ENCODE results near the gene DPYSL5. TPM values are rescaled to one million over a fixed set of nuclear protein-coding genes. Genes with fewer than 3 reads are reported as not detected.

Gene DPYSL5
- polyA plus RNA-seq, 2 of the 4 experiments (the other 2 are of a cell fraction): 2.5 to 8.2 TPM

GRCh38 chr2:26932974-26933373, 85.0 kb downstream of the DPYSL5 start:
- CTCF ChIA-PET: interaction anchor here (1.1 to 34.5 kb wide), 6 partner anchors 9 to 327 kb away, joined by 3 to 669 read pairs (median 31); partner anchors contain the start of gene DPYSL5
- ATAC-seq (peak; percentile 13 to 31; a peak in 2 of 6 replicates), DNase-seq (ENCODE audit: low read depth in 1 of 2, low spot score in 1 of 2) (no peak), FAIRE-seq (no peak)
- H3K4me2 ChIP-seq: no peak overlapping the region
- 68% methylated on average over 11 of the region's 11 CpGs for WGBS (ENCODE audit: missing lambda C conversion rate)
- TF ChIP-seq, protein P1, sequence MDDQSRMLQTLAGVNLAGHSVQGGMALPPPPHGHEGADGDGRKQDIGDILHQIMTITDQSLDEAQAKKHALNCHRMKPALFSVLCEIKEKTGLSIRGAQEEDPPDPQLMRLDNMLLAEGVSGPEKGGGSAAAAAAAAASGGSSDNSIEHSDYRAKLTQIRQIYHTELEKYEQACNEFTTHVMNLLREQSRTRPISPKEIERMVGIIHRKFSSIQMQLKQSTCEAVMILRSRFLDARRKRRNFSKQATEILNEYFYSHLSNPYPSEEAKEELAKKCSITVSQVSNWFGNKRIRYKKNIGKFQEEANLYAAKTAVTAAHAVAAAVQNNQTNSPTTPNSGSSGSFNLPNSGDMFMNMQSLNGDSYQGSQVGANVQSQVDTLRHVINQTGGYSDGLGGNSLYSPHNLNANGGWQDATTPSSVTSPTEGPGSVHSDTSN (IDR thresholded peaks at IDR 0.05): no peak
- TF ChIP-seq EHF (CRISPR knock-in tag; IDR thresholded peaks at IDR 0.05) (no peak), EP300 (IDR thresholded peaks at IDR 0.05) (no peak), HMGXB4 (CRISPR knock-in tag; IDR thresholded peaks at IDR 0.05; ENCODE audit: borderline replicate concordance) (no peak), RNF2 (IDR thresholded peaks at IDR 0.05; ENCODE audit: borderline replicate concordance, low read depth) (no peak)
- POLR2A ChIA-PET: no interaction called here
- no peak overlapping the region for H3K27ac ChIP-seq
- H3K4me3 ChIP-seq: no peak overlapping the region
- no peaks in the 10 kb centered on the region for H3K4me1 ChIP-seq
- no peaks in the 10 kb centered on the region for H3K9me3 ChIP-seq

DNA sequence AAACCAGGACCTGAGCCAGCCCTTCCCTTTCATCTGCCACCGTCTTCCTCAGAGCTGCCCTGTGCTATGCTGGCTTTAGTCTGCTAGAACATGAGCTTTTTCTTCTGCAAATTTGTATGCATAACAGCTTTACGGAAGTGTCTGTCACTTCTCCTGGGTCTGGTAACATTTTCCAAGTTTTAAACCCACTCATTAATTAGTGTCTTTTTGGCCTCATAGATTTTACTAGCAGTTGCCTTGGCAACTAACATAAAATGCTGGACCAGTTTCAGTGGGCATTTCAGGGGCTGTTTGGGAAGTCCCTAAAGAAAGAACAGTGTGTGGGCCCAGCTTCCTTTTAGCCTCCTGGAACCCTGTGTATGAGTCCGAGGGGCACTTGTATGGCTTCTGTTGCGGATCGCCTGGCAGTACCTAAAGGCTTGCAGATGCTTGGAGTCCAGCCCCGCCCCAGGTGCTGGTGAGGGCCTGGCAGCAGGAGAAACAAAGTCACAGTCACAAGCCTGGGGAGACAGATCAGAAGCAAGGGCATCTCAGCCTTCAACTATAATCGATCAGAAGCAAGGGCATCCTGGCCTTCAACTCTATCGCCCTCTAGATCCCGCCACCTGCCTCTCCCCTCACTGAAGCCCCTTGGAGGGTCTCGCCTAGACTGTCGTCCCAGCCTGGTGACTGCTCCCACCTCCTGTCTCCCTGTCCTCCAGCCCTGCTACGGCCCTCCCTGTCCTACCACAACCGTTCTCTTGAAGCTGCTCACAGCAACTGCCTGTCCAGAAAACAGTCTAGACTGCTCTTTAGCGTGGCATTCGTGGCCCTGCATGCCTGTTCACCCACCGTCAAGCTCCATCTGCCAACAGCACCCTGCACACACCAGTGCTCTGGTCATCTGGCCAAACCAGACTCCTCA, 85.8 kb downstream of the DPYSL5 start:
- CTCF ChIA-PET: interaction anchor here (1.1 to 34.5 kb wide), 7 partner anchors 9 to 328 kb away, joined by 3 to 669 read pairs (median 26); partner anchors contain the start of gene DPYSL5
- POLR2A ChIA-PET: no interaction called here
- H3K9me3 ChIP-seq: no peaks in the 10 kb centered on the region

DNA sequence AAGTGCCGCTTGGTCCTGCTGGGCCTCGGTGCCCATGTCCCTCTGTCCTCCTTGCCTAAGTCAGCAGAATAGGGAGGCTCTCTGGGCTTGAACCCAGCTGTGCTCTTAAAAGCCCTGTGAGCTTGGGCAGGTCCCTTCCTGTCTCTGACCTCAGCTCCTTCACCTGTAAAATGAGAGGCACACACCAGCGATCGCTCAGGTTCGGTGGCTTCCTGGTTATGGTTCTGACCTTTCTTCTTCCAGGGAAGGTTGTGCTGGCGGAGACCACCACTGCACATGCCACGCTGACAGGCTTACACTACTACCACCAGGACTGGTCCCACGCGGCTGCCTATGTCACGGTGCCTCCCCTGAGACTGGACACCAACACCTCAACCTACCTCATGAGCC, 86.4 kb downstream of the DPYSL5 start:
- Histone ChIP-seq H3K4me2 (no peak overlapping the region), H3K4me1 (no peaks in the 10 kb centered on the region), H3K9me3 (no peaks in the 10 kb centered on the region), H3K27ac (no peak overlapping the region), H3K4me3 (no peak overlapping the region)
- no peak for DNase-seq (ENCODE audit: low read depth in 1 of 2, low spot score in 1 of 2)
- WGBS (ENCODE audit: missing lambda C conversion rate): 69% methylated on average over 10 of the region's 10 CpGs
- ATAC-seq: peak; percentile 22 to 44; a peak in 2 of 6 replicates
- CTCF ChIA-PET: interaction anchor here (1.9 to 34.5 kb wide), 5 partner anchors 8 to 83 kb away, joined by 5 to 669 read pairs (median 36); partner anchors contain the start of gene DPYSL5
- POLR2A ChIA-PET: no interaction called here
- no peak for FAIRE-seq
- TF ChIP-seq EHMT2 (IDR thresholded peaks at IDR 0.05; ENCODE audit: low read depth) (no peak), KDM1A (IDR thresholded peaks at IDR 0.05; ENCODE audit: low read depth) (no peak), ZC3H11A (IDR thresholded peaks at IDR 0.05) (no peak)

More for the DNA sequence above, 85.8 kb downstream of the DPYSL5 start:
- H3K4me2 ChIP-seq: no peak overlapping the region
- no peaks in the 10 kb centered on the region for H3K4me1 ChIP-seq
- no peak overlapping the region for H3K27ac ChIP-seq
- ATAC-seq: peak in 1 of 2 experiments; percentile 42; a peak in 3 of 6 replicates
- DNase-seq (ENCODE audit: low read depth in 1 of 2, low spot score in 1 of 2): no peak
- FAIRE-seq: no peak
- WGBS (ENCODE audit: missing lambda C conversion rate): 70% methylated on average over 16 of the region's 16 CpGs
- no peak for TF ChIP-seq ZSCAN20 (CRISPR knock-in tag; IDR thresholded peaks at IDR 0.05)
- TF ChIP-seq SMC3 (IDR thresholded peaks at IDR 0.05): no peak
- TF ChIP-seq NFE2L2 (conservative IDR thresholded peaks at IDR 0.05; ENCODE audit: low read length): no peak
- no peak for TF ChIP-seq ZNF302 (CRISPR knock-in tag; IDR thresholded peaks at IDR 0.05)
- TF ChIP-seq HDAC2 (IDR thresholded peaks at IDR 0.05): no peak
- TF ChIP-seq, protein P2, sequence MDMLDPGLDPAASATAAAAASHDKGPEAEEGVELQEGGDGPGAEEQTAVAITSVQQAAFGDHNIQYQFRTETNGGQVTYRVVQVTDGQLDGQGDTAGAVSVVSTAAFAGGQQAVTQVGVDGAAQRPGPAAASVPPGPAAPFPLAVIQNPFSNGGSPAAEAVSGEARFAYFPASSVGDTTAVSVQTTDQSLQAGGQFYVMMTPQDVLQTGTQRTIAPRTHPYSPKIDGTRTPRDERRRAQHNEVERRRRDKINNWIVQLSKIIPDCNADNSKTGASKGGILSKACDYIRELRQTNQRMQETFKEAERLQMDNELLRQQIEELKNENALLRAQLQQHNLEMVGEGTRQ (IDR thresholded peaks at IDR 0.05): no peak
- no peak overlapping the region for H3K4me3 ChIP-seq

DNA sequence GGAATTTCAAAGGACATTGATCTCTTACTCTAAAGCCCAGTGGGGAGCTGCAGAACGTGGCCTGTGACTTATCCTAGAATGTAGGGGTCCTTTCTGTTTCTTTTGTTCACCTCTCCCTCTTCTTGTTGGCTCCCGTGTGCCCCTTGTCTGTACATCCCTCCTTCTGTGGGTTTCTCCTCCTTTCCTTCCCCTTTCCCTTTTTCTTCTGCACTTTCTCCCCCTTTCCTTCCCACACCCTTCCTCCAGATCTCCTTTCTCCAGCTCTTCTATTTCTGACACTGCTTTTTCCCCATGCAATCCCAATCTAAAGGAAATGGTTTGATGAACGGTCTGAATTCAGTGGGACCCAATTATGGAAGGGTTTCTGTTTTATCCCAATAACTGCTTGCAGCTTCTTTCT, 87.1 kb downstream of the DPYSL5 start:
- ChIA-PET POLR2A (no interaction called here), CTCF (interaction anchor here (0.6 to 34.5 kb wide), 8 partner anchors 7 to 118 kb away, joined by 3 to 669 read pairs (median 16); partner anchors contain the start of gene DPYSL5)
- no peaks in the 10 kb centered on the region for H3K9me3 ChIP-seq
- no peaks in the 10 kb centered on the region for H3K4me1 ChIP-seq
- no peak overlapping the region for H3K4me3 ChIP-seq
- FAIRE-seq: no peak
- no peak for ATAC-seq
- WGBS (ENCODE audit: missing lambda C conversion rate): 27% methylated on average over 3 of the region's 3 CpGs
- no peak for DNase-seq (ENCODE audit: low read depth in 1 of 2, low spot score in 1 of 2)
- H3K27ac ChIP-seq: no peak overlapping the region
- no peak overlapping the region for H3K4me2 ChIP-seq
- TF ChIP-seq NPAS2 (CRISPR knock-in tag; IDR thresholded peaks at IDR 0.05; ENCODE audit: borderline replicate concordance): no peak
- TF ChIP-seq FOXS1 (CRISPR knock-in tag; IDR thresholded peaks at IDR 0.05): no peak
- no peak for TF ChIP-seq TFCP2L1 (CRISPR knock-in tag; IDR thresholded peaks at IDR 0.05)
- no peak for TF ChIP-seq FOSB (CRISPR knock-in tag; IDR thresholded peaks at IDR 0.05)
- no peak for TF ChIP-seq NFE2L2 (conservative IDR thresholded peaks at IDR 0.05; ENCODE audit: low read length)
- TF ChIP-seq KDM5A (IDR thresholded peaks at IDR 0.05): no peak
- TF ChIP-seq, protein P2 (IDR thresholded peaks at IDR 0.05): no peak
- no peak for TF ChIP-seq HOXB5 (CRISPR knock-in tag; IDR thresholded peaks at IDR 0.05)
- no peak for TF ChIP-seq HDAC2 (IDR thresholded peaks at IDR 0.05)
- TF ChIP-seq CHD4 (IDR thresholded peaks at IDR 0.05; ENCODE audit: borderline replicate concordance): no peak
- TF ChIP-seq KDM1A (IDR thresholded peaks at IDR 0.05; ENCODE audit: low read depth): no peak
- TF ChIP-seq EHF (CRISPR knock-in tag; IDR thresholded peaks at IDR 0.05): no peak
- no peak for TF ChIP-seq CTCF (IDR thresholded peaks at IDR 0.05)

Data from A549 (cell line).